ENCODE results near the gene RPP21. TPM values are rescaled to one million over a fixed set of nuclear protein-coding genes. Genes with fewer than 3 reads are reported as not detected.

RPP21 gene
- total RNA-seq, 1 donor from 2014 or later = 60.3 TPM

DNA sequence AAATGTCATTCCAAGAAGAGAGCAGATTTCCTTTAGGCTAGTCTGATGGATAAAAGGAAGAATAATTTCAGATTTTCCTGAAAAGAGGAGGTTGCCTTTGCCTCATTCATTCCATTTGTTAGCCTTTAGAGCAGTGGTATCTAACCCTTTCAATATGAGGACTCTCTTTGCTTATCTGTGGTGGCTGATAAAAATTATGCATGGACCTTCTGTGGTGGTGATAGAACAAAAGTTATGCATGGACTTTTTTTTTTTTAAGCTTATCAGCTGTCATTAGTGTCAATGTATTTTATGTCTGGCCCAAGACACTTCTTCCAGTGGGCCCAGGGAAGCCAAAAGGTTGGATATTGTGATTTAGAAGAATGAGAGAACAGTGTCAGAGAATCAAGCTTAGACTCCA, 16.6 kb upstream of the RPP21 start:
- DNase-seq (ENCODE audit: extremely low read depth, low read depth, low spot score) = no peak

DNA sequence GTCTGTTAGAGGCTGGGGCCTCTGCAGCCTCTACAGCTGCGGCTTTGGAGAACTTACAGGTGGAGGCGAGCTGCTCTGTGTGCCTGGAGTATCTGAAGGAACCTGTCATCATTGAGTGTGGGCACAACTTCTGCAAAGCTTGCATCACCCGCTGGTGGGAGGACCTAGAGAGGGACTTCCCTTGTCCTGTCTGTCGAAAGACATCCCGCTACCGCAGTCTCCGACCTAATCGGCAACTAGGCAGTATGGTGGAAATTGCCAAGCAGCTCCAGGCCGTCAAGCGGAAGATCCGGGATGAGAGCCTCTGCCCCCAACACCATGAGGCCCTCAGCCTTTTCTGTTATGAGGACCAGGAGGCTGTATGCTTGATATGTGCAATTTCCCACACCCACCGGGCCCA, 15.6 kb upstream of the RPP21 start:
- DNase-seq (ENCODE audit: extremely low read depth, low read depth, low spot score) = no peak

DNA sequence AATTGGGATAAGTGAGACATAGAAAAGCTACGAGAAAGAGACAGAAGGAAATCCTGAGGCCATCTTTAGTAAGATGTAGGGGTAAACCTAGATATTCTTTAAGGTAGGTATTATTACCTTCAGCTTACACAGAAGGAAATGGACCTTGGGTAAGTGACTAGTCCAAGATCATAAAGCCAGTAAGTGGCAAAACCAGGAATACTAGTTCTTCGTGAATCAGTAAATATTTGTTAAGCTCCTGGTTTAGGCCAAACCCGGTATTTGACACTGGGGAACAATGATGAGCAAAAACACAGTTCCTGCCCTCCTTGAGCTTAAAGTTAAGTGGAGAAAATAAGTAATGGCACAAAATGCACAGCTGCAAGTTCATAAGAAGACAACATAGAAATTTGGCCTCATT, 13.0 kb upstream of the RPP21 start:
- DNase-seq (ENCODE audit: extremely low read depth, low read depth, low spot score) = no peak

DNA sequence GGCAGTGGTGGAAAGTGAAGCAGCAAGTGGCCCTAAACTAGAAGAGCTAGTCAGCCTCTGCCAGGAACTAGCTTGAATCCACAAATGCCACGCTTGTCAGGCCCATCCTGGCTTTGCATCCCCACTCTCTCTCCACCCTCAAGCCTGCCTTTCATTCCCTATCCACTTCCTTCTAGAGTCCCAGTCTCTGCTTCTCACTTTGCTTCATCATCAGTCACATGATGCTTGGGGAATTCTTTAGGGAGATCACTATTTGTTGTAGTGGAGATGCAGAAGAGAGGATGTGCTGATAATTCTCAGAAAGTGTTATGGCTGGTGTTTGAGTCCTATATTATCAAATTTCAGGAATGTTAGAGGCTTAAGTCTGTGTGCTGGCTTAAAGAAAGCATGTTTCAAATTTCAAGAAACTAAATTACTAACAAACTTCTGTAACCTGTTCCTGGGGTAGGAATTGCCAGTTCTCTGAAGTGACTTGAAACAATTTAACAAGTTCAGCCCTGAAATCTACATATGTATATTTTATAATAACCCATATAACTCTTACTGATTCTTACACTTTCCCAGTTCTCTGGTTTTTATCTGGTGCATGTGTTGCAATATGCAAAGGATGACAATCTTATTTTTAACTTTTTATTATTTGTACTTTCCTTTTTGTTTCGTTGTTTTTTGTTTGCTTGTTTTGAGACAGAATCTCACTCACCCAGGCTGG, 10.7 kb upstream of the RPP21 start:
- DNase-seq (ENCODE audit: extremely low read depth, low read depth, low spot score) = no peak

DNA sequence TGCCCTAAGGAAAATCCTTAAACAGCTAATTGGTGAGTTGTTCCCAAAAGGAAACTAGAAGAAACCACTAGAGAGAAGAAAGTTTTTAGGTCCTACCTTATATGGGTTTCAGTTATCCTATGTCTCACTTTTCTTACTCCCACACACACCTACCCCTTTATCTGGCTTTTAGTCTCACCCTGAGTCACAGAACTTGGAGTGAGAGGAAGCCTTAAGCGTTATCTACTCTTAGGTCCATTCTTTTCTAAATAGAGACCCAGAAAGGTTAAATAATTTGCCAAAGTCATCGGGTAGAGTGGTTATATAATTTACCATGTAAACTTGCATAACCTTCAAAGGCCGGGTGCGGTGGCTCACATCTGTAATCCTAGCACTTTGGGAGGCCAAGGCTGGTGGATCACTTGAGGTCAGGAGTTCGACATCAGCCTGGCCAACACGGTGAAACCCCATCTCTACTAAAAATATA, 4.3 kb upstream of the RPP21 start:
- no peak for DNase-seq (ENCODE audit: extremely low read depth, low read depth, low spot score)

DNA sequence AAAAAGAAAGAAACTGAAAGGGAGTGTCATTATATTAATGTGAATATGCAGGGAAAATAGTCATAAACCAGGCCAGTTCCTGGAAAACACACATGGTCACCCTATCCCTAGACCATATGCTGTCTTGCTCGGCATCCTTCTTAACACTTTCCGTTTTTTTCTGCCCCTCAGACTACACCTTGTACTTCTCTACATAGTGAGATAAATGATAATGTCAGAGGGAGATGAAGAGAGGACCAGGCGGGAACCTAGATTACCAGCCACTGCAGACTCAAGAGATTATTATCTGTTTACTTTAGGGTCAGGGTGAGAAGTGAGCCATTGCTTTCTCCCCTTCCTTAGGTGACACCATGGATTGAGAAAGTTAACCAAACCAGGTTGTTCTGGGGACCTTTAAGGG, 3.7 kb upstream of the RPP21 start:
- DNase-seq (ENCODE audit: extremely low read depth, low read depth, low spot score) = no peak

DNA sequence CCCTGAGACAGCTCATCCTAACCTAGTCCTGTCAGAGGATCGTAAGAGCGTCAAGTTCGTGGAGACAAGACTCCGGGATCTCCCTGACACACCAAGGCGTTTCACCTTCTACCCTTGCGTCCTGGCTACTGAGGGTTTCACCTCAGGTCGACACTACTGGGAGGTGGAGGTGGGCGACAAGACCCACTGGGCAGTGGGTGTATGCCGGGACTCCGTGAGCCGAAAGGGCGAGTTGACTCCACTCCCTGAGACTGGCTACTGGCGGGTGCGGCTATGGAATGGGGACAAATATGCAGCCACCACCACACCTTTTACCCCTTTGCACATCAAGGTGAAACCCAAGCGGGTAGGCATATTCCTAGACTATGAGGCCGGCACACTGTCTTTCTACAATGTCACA, 3.2 kb upstream of the RPP21 start:
- no peak for DNase-seq (ENCODE audit: extremely low read depth, low read depth, low spot score)

DNA sequence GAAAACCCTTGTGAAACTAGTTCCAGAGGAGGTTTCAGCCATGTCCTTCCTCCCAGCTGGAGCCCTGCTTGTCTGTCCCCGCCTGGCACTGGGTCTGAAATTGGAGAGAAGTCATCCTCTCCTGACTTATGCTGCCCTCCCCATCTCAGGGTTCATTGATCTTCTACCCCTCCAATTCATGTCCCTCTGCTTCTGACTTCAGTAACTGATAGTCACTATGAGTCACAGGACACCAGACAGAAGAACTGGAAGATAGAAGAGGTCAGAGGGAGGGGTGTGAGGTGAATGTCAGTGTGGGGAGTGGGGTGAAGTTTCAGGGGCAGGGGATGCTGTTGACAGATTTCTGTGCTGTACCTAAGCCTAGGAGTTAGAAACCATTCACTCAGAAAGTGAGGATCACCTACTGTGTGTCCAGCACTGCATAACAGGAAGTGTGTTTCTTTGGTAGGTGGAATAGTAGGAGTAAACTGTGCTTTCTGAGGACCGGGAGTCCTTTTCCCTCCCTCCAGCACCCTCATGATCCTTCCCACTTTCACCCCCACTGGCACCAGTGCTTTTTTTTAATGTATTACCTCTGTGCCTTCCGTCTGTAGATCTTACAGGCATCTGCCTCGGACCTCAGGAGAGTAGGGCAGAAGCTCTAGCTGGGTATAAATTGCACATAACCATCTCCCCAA, 627 bp upstream of the RPP21 start:
- no peak for DNase-seq (ENCODE audit: extremely low read depth, low read depth, low spot score)

DNA sequence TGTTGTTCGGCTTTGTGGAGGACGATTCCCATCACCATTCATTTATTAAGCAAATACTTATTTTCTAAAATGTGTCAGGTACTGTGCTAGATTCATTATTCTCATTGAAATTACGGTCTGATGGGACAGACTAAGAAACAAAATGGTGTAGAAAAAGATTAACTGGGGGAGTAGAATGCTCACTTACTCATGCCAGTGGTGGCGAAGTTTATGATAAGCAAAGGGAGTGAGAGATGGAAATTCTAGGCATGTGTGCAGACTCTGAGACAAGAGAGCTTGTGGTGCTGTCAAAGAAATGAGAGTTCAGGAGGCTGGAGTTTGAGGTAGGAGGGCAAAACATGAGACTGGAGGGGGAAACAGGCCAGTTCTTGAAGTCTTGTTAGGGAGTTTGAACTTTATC, 896 bp downstream of the RPP21 start:
- DNase-seq (ENCODE audit: extremely low read depth, low read depth, low spot score) = no peak

DNA sequence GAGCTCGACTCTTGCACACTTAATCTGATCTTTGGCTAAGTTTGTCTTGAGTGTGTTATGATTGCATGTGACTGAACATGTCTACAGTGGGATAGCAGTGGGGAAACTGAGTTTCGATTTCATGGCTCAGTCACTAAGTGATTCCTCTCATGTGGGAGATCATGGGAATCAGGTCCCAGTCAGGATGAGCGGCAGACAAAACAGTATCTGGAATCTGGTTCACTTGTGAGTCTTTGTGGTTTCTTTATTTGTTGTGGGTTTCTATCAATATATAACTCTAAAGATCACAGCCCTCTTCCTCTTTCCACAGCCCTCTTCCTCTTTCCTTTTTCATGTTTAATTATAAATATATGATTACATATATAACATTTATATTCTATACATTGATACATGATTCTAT, 4.0 kb downstream of the RPP21 start:
- no peak for DNase-seq (ENCODE audit: extremely low read depth, low read depth, low spot score)

DNA sequence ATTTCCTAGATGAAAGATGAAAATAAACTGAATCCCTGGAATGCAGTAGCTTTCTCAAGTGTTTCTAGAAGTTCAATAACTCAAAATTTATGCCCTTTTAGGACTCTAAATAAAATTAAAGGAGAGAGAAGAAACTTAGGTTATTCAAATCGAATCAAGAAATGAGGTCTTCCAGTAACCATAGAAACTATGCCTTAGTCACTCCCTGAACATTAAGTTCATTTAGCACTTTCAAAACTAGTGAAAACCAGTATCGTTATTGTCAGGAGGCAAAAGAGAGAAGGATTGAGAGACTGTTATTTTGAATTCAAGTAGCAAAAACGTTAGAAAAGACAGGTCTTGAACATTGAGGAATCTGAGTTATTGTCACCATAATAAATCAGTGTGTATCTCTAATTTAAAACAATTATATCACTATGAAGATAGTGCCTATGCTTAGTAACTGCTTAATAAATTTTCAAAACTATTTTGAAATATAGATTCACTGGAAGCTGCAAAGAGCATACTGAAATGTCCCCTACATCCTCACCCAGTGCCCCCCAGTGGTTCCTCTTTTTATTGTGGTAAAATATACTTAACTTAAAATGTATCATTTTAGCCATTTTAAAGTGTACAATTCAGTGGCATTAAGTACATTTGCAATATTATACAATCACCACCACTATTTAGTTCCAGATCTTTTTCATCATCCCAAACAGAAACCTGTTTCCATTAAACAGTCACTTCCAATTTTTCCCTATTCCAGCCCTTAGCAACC, 4.6 kb downstream of the RPP21 start:
- no peak for DNase-seq (ENCODE audit: extremely low read depth, low read depth, low spot score)

DNA sequence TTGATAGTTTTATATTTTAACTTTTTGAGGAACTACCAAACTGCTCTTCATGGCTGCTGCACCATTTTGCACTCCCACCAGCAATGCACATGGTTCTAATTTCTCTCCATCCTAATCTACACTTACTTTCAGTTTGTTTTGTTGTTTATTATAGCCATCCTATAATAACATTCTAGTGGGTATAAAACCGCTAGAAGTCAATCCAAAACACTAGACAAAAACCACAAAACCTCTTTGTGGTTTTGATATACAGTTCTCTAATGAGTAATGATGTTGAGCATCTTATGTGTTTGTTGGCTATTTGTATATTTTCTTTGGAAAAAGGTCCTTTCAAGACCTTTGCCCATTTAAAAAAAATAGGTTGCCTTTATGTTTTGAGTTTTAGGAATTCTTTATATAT, 5.6 kb downstream of the RPP21 start:
- no peak for DNase-seq (ENCODE audit: extremely low read depth, low read depth, low spot score)

DNA sequence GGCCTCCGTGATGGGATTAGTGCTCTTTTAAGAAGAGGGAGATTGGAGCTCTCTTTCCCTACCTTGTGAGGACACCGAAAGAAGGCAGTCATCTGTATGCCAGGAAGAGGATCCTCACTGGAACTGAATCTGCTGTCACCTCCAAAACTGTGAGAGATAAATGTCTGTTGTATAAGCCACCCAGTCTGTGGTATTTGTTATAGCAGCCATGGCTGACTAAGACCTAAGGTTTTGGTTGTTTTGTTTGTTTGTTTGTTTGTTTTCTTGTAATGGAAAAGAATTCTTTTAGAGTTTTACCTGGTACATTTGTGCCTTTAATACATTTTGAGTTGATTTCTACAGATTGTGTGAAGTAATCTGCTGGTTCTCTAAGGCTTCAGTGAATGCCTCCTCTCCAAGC, 7.6 kb downstream of the RPP21 start:
- DNase-seq (ENCODE audit: extremely low read depth, low read depth, low spot score) = no peak

DNA sequence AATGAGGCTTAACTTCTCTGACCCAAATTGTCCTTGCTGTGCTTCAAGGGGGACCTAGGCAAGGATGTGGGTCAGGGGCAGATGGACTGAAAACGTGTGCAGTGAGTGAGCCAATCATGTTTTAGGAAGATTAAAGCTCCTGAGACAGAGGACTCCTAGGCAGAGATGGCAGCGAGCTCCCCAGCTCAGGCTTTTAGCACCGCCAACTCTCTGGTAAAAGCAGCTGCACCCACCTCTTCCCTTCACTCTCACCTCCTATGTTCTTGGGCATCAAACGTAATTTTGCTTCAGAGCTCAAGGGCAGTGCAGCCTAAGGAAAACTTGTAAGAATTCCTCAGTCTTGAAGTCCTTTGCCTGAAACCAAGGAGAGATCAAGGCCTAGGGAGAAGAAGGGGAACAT, 10.3 kb downstream of the RPP21 start:
- DNase-seq (ENCODE audit: extremely low read depth, low read depth, low spot score) = no peak

DNA sequence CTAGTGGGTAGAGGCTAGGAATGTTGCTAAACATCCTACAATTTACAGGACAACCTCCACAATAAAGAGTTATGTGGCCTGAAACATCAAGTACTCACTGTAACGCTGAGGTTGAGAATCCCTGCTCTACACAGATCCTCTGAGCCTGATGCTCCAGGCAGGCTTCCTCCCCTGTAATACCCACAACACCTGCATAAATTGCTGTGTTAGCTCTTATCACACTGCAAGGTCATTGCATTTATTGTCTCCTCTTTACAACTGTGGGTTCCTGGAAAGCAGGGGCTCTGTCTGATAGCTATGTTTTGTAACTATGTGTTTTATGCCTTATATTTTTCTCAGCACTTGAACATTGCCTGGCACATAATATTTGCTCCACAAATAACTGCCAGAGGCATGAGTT, 11.6 kb downstream of the RPP21 start:
- no peak for DNase-seq (ENCODE audit: extremely low read depth, low read depth, low spot score)

DNA sequence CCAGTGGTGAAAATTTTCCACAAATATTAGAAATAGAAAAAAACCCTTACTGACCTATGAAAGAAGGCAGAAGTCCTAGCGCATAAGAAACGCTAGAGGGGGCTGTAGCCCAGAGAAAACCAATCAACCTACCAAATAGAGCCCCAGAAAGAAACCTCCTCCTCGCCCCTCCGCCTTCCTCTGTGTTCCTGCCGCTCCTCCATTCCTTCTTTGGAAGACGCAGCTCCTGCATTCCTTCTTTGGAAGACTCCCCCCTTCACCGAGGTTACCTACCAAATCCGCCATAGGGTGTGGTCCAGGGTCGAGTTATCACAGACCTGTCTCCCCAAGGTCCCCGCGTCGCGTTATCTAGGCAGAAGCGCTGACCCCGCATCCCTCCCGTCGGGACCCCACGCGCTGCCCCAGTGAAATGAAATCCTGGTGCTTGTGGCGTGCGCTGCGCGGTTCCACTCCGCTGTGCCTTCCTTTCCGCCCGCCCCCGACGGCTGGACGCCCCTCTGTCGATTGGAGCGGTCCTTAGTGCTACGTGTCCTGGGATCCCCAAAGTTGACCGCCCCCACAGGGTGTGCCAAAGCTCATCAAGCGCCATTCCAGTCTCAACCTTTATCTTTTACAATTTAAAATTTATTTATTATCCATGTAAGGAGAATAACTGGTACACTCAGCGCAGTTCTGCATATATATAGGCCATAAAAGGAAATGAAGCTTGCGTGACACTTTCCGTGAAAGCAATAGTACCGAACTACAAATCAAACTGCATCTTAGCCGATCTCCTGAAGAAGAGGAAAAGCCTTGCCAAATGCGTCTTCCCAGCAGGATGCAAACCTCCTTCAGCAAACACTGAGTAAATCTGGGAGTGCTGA, 13.0 kb downstream of the RPP21 start:
- DNase-seq (ENCODE audit: extremely low read depth, low read depth, low spot score) = peak; percentile 55

DNA sequence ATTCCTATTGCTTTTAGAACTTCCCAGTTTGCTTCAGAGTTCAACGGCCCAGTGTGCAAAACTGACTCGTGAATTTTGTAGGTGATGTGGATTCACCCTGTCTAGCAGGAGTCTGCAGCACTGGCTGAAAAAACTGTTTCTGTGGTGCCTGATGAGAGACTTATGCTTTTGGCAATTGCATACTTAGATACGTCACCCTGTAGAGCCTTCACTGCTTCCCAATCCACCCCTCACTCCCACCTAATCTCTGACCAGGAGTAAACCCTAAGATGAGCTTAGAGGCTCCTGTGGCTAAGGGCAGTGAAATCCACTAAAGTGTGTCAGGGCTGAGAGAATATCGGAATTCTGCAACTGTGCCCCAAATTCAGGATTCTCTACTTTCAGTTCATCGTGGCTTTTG, 14.3 kb downstream of the RPP21 start:
- no peak for DNase-seq (ENCODE audit: extremely low read depth, low read depth, low spot score)

DNA sequence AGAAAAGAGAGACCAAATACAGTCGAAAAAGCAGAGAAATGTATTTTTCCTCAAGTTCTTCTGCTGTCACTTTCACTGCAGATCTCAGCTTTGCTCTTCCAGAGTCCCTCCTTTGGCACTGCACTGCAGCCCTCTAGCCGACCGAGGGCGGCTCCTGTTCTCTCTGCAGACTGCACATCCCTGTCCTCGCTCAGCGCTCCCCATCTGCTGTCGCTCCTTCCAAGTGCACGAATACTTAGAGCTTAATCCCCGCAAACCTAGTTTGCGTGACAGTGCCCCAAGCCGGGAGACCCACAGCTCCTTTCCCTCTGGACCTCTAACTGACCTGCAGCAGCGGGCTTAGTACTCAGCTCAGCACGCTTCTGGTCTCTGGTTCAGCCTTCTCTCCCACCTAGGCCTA, 15.2 kb downstream of the RPP21 start:
- no peak for DNase-seq (ENCODE audit: extremely low read depth, low read depth, low spot score)

DNA sequence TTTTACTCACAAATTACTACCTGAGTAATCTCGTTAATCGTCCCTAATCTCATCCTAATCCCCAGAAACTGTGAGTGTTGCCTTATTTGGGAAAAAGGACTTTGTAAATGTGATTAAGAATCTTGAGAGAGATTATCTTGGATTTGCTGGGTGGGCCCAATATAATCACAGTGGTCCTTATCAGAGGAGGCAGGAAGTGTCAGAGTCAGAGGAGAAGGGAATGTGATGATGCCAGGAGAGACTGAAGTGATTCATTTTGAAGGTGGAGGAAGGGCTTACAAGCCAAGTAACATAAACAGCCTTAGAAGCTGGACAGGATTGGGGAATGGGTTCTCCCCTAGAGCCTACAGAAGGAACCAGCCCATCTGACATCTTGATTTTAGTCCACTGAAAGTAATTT, 16.7 kb downstream of the RPP21 start:
- no peak for DNase-seq (ENCODE audit: extremely low read depth, low read depth, low spot score)

DNA sequence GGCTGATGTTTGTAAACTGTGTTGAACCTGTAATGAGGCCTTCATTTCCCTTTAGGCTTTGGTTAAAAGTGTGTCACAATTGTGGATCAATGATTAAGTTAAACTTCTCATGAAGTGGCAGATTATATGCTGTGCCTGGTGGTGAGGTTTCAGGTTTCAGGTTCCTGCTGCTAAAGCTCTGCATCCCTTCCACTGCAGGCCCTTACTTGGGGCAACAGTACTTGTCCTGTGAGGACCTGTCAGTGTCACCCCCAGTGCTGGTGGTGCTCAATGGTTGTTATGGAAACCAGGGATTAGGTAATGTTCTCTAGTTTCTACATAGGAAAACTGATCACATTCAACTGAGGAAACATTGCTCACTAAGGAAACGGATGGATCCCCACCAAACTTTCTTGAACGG, 18.5 kb downstream of the RPP21 start:
- DNase-seq (ENCODE audit: extremely low read depth, low read depth, low spot score) = no peak

DNA sequence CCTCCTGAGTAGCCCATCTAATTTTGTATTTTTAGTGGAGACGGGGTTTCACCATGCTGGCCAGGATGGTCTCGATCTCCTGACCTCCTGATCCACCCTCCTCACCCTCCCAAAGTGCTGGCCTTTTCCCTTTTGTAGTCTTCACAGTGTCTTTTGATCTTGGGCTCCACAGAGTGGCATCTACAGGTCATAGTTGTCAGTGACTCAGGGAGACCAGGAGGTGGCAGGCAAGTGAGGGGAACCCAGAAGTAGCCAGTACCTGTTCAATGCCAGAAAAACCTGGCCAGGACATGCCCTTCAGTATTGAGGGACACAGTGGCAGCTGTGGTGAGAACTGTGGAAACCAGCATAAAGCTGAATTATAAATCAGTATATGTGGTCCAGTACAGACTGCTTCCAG, 19.6 kb downstream of the RPP21 start:
- DNase-seq (ENCODE audit: extremely low read depth, low read depth, low spot score) = no peak

Data from glomerular endothelial cell (primary cell).